ENCODE data around the gene IGSF21. TPM values are rescaled to one million over a fixed set of nuclear protein-coding genes. Genes with fewer than 3 reads are reported as not detected.

The IGSF21 gene
- total RNA-seq, 6 experiments from 2014 or later, result not detected

DNA sequence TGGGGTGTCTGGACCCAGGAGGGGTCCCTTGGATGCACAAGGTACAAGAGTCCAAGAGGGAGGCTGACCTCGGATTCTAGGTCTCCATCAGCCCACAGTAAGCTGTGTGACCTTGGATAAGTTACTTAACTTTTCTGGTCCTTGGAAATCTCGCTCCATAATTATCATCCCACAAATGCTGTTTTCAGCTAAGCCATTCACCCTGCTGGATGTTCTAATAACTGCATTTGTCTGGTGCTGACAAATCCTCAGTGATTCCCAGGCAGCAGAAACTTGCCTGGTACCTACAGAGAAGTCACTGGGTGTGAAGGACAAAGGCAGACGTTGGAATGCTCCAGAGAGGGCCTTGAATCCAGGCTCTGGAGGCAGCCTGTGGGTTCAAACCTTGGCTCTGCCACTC, 89.7 kb downstream of the IGSF21 start:
- H3K27me3 Mint-ChIP-seq (ENCODE audit: insufficient read depth), result no peaks in the 10 kb centered on the region
- H3K4me3 Mint-ChIP-seq, result no peak overlapping the region
- no peaks in the 10 kb centered on the region for H3K4me1 Mint-ChIP-seq (ENCODE audit: low read depth)
- no peaks in the 10 kb centered on the region for H3K36me3 Mint-ChIP-seq (ENCODE audit: low read depth)
- peaks cover 53% of the 10 kb centered on the region for H3K9me3 Mint-ChIP-seq
- H3K27ac Mint-ChIP-seq, result no peak overlapping the region
- DNase-seq, result no peak
- TF ChIP-seq, protein P1, sequence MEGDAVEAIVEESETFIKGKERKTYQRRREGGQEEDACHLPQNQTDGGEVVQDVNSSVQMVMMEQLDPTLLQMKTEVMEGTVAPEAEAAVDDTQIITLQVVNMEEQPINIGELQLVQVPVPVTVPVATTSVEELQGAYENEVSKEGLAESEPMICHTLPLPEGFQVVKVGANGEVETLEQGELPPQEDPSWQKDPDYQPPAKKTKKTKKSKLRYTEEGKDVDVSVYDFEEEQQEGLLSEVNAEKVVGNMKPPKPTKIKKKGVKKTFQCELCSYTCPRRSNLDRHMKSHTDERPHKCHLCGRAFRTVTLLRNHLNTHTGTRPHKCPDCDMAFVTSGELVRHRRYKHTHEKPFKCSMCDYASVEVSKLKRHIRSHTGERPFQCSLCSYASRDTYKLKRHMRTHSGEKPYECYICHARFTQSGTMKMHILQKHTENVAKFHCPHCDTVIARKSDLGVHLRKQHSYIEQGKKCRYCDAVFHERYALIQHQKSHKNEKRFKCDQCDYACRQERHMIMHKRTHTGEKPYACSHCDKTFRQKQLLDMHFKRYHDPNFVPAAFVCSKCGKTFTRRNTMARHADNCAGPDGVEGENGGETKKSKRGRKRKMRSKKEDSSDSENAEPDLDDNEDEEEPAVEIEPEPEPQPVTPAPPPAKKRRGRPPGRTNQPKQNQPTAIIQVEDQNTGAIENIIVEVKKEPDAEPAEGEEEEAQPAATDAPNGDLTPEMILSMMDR (IDR thresholded peaks at IDR 0.05), result no peak

DNA sequence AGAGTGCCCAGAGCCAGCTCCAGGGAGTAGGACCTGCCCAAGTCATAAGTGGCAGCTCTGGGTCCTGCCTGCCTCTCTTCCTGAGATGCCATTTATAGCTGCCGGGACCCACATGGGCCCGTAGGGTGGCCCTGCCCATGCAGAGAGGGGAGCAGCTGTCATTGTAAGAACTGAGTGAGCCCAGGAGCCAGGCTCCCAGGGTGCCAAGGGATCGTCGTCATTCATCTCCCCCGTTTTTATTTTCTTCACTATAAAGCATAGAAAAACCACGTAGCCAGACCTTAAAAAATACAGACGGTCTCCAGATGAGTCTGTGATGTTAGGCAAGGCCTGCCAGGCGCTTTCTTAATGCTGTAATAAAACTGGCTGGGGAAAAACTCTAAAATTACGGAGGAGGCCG, 90.7 kb downstream of the IGSF21 start:
- no peak overlapping the region for H3K27ac Mint-ChIP-seq
- no peak overlapping the region for H3K4me3 Mint-ChIP-seq
- TF ChIP-seq, protein P1 (IDR thresholded peaks at IDR 0.05), result no peak
- H3K36me3 Mint-ChIP-seq (ENCODE audit: low read depth), result no peaks in the 10 kb centered on the region
- H3K9me3 Mint-ChIP-seq, result peaks cover 51% of the 10 kb centered on the region
- H3K4me1 Mint-ChIP-seq (ENCODE audit: low read depth), result no peaks in the 10 kb centered on the region
- DNase-seq, result no peak
- H3K27me3 Mint-ChIP-seq (ENCODE audit: insufficient read depth), result no peaks in the 10 kb centered on the region

DNA sequence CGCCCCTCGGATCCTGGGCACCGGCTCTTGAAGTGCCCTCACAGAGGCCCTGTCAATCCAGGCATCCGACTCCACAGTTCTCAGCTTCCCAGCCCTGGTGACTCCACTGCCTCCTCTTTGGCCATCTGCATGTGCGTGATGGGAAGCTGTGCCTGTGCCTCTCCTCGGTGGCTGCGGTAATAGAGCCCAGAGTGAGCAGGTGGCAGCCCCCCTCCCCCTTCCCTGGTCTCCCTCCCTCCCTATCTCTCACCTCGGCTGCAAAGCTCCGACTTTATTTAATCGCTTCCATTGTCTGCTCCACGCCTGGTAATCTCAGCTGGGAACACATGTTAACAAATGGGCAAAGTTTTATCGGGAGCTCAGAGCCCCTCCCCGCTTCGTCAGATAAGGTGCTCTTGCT, 91.9 kb downstream of the IGSF21 start:
- TF ChIP-seq, protein P1 (IDR thresholded peaks at IDR 0.05), result no peak
- Mint-ChIP-seq H3K36me3 (ENCODE audit: low read depth) (no peaks in the 10 kb centered on the region), H3K27me3 (ENCODE audit: insufficient read depth) (no peaks in the 10 kb centered on the region), H3K4me3 (no peak overlapping the region), H3K27ac (no peak overlapping the region), H3K9me3 (peaks cover 52% of the 10 kb centered on the region), H3K4me1 (ENCODE audit: low read depth) (no peaks in the 10 kb centered on the region)
- DNase-seq, result no peak

DNA sequence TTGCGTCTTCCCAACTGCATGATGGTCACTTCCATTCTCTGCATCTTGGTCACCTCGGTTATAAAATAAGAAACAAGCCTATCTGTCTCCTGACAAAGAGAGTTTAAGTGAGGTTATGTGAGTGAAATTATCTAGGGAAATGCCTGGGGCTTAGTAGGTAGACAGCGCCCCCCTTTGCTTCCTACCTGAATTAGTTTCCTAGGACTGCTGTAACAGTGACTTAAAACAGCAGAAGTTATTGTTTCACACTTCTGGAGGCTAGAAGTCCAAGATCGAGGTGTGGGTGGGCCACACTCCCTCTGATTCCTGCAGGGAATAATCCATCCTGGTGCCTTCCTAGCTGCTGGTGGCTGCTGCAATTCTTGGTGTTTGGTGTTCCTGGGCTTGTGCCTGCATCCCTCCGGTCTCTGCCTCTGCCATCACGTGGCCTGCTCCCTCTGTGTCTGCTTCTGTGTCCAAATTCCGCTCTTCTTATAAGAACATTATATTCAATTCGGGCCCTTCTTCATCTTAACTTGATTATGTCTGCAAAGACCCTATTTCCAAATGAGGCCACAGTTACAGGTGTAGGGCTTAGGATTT, 92.6 kb downstream of the IGSF21 start:
- no peak for DNase-seq
- TF ChIP-seq, protein P1 (IDR thresholded peaks at IDR 0.05), result no peak
- Mint-ChIP-seq H3K4me3 (no peak overlapping the region), H3K27ac (no peak overlapping the region), H3K36me3 (ENCODE audit: low read depth) (no peaks in the 10 kb centered on the region), H3K9me3 (peaks cover 52% of the 10 kb centered on the region), H3K4me1 (ENCODE audit: low read depth) (no peaks in the 10 kb centered on the region), H3K27me3 (ENCODE audit: insufficient read depth) (no peaks in the 10 kb centered on the region)

DNA sequence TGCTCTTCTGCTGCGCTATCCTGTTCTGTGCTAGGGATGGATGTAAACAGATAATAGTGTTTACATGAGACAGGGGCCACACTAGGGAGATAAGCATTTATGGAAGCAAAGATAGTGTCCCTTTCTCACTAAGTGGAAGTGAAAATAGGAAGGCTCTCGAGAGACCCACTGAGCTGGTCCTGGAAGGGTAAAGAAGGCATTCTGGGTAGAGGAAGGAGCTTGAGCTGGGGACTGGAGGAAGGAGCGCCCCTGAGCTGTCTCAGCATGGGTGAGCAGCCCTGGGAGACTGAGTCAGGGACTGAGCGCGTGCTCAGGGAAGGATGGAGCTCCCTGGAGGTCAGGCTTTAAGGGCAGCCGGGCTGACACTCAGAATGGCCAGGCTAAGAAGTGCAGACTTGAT, 93.3 kb downstream of the IGSF21 start:
- Mint-ChIP-seq H3K27me3 (ENCODE audit: insufficient read depth) (peaks cover 4% of the 10 kb centered on the region; the same call in 1 of the 2 replicates), H3K36me3 (ENCODE audit: low read depth) (no peaks in the 10 kb centered on the region), H3K4me1 (ENCODE audit: low read depth) (no peaks in the 10 kb centered on the region), H3K27ac (no peak overlapping the region), H3K9me3 (peaks cover 52% of the 10 kb centered on the region), H3K4me3 (no peak overlapping the region)
- no peak for DNase-seq
- TF ChIP-seq, protein P1 (IDR thresholded peaks at IDR 0.05), result no peak
